OCI-LY7 (cell line): Measurements from ENCODE around the gene ATP2C2. TPM values are rescaled to one million over a fixed set of nuclear protein-coding genes. Genes with fewer than 3 reads are reported as not detected.

Source experiments
- BruUV-seq: library from RNA; stranded (reverse); fragments of 400-500 nt; replicated peaks from 2 replicates; lab custom pipeline; 2021; lab: Mats Ljungman, UMichigan
- CTCF ChIA-PET: fragments of 300-600 bp; sonication (Branson Sonifier 250); formaldehyde crosslinking; loops from one replicate; lab custom pipeline; 2022; ENCODE audit warnings: antibody characterized with exemption; ENCODE audit not compliant: unreplicated experiment; lab: Charles Lee
- POLR2A ChIA-PET: fragments of 300-600 bp; sonication (Branson Sonifier 250); formaldehyde crosslinking; loops from one replicate; lab custom pipeline; 2022; ENCODE audit warnings: antibody characterized with exemption; lab: Charles Lee
- DNase-seq: peaks from one replicate; pipeline ENCODE4 v3.0.0-alpha.2; 2015; ENCODE audit warnings: low spot score
- H2AFZ ChIP-seq: fragments of 200-600 bp; sonication (generic), shearing (Covaris generic); 2 replicates; pipeline ENCODE4 v1.6.1; 2014; ENCODE audit warnings: mild to moderate bottlenecking, antibody characterized with exemption, low read length, moderate library complexity
- H3K27ac ChIP-seq: fragments of 200-600 bp; sonication (generic); 2 replicates; pipeline ENCODE4 v1.5.1; 2014; ENCODE audit warnings: mixed run types, low read depth, mild to moderate bottlenecking, moderate library complexity, low read length, inconsistent platforms; ENCODE audit not compliant: poor library complexity, severe bottlenecking
- H3K36me3 ChIP-seq: fragments of 200-600 bp; sonication (generic); 2 replicates; pipeline ENCODE4 v1.6.1; 2014; ENCODE audit warnings: mild to moderate bottlenecking, antibody characterized with exemption, low read length, moderate library complexity, mixed read lengths; ENCODE audit not compliant: insufficient read depth
- H3K4me1 ChIP-seq: fragments of 200-600 bp; sonication (generic); 2 replicates; pipeline ENCODE4 v1.5.1; 2014; ENCODE audit warnings: mild to moderate bottlenecking, low read length; ENCODE audit not compliant: insufficient read depth, poor library complexity, severe bottlenecking
- H3K4me2 ChIP-seq: fragments of 200-600 bp; sonication (generic); 2 replicates; pipeline ENCODE4 v1.6.1; 2014; ENCODE audit warnings: mild to moderate bottlenecking, low read length
- H3K4me3 ChIP-seq: fragments of 200-600 bp; sonication (generic); 2 replicates; pipeline ENCODE4 v1.5.1; 2014; ENCODE audit warnings: mild to moderate bottlenecking, low read depth, low read length; ENCODE audit not compliant: poor library complexity, severe bottlenecking
- H3K79me2 ChIP-seq: fragments of 200-600 bp; sonication (generic); 2 replicates; pipeline ENCODE4 v1.6.1; 2016; ENCODE audit warnings: low read depth, mild to moderate bottlenecking, low read length, moderate library complexity, mixed read lengths; ENCODE audit not compliant: insufficient read depth
- H3K9me2 ChIP-seq: fragments of 200-600 bp; sonication (generic); 2 replicates; pipeline ENCODE4 v1.6.1; 2016; ENCODE audit warnings: mild to moderate bottlenecking, low read length, mixed read lengths; ENCODE audit not compliant: insufficient read depth
- H3K9me3 ChIP-seq: fragments of 200-600 bp; sonication (generic); 2 replicates; pipeline ENCODE4 v1.6.1; 2014; ENCODE audit warnings: mild to moderate bottlenecking, mixed run types, low read length, mixed read lengths
- H4K20me1 ChIP-seq: fragments of 200-600 bp; sonication (generic); 2 replicates; pipeline ENCODE4 v1.6.1; 2014; ENCODE audit warnings: mild to moderate bottlenecking, antibody characterized with exemption, low read length, moderate library complexity, mixed read lengths; ENCODE audit not compliant: insufficient read depth
- EZH2phosphoT487 ChIP-seq: fragments of 200-600 bp; sonication (generic); IDR thresholded peaks from 2 replicates; pipeline ENCODE4 v1.6.1; 2018; ENCODE audit warnings: low read depth, borderline replicate concordance, mild to moderate bottlenecking, mixed run types, antibody characterized with exemption, low read length, moderate library complexity, mixed read lengths
- intact Hi-C: fragments of 100-400 bp; cut with micrococcal nuclease; formaldehyde crosslinking; loops from one replicate; pipeline ENCODE4 v1.10.0; 2022; ENCODE audit not compliant: unreplicated experiment
- total RNA-seq, 2 experiments: library from RNA; depleted of rRNA in 1 of 2; stranded (reverse); fragments of >200 nt in 1 of 2; shearing (Covaris generic) in 1 of 2; gene quantifications; 2 replicates each; pipeline ENCODE4 v1.2.3, GENCODE V29; 2014 to 2022
- TF ChIP-seq, protein P1 (sequence below): fragments of 200-600 bp; sonication (generic); conservative IDR thresholded peaks from 2 replicates; pipeline ENCODE4 v1.5.1; 2014; ENCODE audit warnings: mild to moderate bottlenecking, antibody characterized with exemption, low read length, moderate library complexity, mixed read lengths

ATP2C2 gene
- total RNA-seq, 2 experiments from 2014 or later: 0.66 TPM; not detected in 1

DNA sequence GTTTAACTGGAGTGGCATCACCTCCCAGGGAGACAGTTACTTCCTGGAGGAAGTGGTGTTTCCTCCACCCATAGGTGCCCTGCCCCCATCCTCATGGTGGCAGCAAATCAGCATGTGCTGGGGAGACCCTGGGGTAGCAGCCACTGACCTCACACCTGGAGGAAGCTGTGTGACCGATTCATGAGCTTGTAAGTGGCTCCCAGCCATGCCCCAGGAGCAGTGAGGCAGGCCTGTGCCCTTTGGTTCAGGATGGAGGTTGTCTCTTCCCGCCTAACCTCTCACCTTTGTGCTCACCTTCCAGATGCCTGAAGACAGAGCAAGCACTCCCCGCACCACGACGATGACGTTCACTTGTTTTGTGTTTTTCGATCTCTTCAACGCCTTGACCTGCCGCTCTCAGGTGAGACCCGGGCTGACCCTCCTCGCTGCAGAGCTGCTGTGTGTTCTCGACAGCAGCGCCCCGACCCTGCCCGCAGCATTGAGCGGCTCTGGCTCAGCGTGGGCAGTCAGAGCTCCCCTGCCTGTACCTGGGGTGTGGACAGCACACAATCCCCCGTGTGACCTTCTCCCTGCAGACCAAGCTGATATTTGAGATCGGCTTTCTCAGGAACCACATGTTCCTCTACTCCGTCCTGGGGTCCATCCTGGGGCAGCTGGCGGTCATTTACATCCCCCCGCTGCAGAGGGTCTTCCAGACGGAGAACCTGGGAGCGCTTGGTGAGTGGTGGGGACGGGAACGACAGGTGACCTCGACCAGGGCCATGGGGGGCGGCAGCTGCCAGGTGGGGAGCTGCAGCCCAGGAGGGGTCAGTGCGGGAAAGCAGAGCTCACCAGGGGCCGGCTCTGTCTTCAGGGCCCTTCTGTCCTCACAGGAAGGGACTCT is 93.3 kb downstream of the ATP2C2 start:
- Histone ChIP-seq H3K36me3 (no peaks in the 10 kb centered on the region), H4K20me1 (no peaks in the 10 kb centered on the region), H3K4me3 (no peak overlapping the region), H3K27ac (no peak overlapping the region), H3K79me2 (no peaks in the 10 kb centered on the region), H3K9me3 (no peaks in the 10 kb centered on the region), H3K4me1 (no peaks in the 10 kb centered on the region), H3K4me2 (no peak overlapping the region), H2AFZ (no peak overlapping the region), H3K9me2 (no peaks in the 10 kb centered on the region)
- ChIA-PET POLR2A (no interaction called here), CTCF (interaction anchor here (0.6 kb wide), 1 partner anchor 36 kb away, joined by 3 read pairs; no protein-coding TSS in a partner anchor)
- intact Hi-C loops: no loop called here
- TF ChIP-seq, protein P1, sequence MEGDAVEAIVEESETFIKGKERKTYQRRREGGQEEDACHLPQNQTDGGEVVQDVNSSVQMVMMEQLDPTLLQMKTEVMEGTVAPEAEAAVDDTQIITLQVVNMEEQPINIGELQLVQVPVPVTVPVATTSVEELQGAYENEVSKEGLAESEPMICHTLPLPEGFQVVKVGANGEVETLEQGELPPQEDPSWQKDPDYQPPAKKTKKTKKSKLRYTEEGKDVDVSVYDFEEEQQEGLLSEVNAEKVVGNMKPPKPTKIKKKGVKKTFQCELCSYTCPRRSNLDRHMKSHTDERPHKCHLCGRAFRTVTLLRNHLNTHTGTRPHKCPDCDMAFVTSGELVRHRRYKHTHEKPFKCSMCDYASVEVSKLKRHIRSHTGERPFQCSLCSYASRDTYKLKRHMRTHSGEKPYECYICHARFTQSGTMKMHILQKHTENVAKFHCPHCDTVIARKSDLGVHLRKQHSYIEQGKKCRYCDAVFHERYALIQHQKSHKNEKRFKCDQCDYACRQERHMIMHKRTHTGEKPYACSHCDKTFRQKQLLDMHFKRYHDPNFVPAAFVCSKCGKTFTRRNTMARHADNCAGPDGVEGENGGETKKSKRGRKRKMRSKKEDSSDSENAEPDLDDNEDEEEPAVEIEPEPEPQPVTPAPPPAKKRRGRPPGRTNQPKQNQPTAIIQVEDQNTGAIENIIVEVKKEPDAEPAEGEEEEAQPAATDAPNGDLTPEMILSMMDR: no peak
- no peak for TF ChIP-seq EZH2phosphoT487
- BruUV-seq: no TSS peak
- peak; percentile 9 for DNase-seq

DNA sequence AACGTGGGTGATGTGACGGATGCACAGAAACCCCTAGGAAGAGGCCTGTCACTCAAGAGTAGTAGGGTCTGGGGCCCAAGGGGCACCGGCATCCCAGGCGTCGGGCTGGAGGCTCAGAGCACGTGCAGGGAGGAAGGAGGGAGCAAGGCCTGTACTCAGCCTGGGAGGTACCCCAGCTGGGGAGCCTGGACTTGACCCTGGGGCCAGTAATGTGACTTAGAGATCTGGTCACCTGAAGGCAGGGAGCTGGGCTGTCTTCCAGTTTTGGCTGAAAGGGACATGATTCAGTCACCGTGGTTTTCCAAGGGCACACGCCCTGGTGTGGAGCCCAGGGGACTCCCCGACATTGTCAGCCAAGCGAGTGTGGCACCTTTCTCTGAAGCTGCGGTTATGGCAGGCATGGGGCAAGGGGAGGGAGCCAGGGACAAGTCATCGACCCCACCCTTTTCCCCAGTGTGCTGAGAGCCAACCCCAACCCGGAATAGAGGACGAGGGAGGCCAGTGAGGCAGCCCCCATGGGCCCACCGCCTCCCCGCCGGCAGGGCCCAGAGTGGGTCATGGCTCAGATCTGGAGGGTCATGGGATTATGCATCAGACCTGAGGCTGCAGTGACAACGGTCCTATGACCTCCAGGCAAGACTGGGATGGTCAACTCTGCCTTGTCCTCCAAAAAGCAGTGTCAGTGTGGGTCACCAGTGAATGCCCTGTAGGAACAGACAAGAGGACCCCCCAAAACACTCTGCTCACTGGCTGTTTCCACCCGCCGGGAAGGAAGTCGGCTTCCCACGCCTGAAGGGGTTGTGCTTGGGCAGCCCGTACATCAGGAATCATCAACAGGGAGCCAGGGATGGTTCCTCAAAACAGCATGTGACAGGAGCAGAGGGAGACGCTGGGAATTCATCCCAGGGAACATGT is 94.2 kb downstream of the ATP2C2 start:
- Histone ChIP-seq H4K20me1 (no peaks in the 10 kb centered on the region), H3K79me2 (no peaks in the 10 kb centered on the region), H2AFZ (no peak overlapping the region), H3K4me2 (no peak overlapping the region), H3K27ac (no peak overlapping the region), H3K9me3 (0 out of 2 replicates have a peak, but pooled peaks cover 4% of the 10 kb centered on the region), H3K4me1 (no peaks in the 10 kb centered on the region), H3K9me2 (no peaks in the 10 kb centered on the region), H3K4me3 (no peak overlapping the region), H3K36me3 (no peaks in the 10 kb centered on the region)
- no peak for DNase-seq
- ChIA-PET CTCF (no interaction called here), POLR2A (no interaction called here)
- TF ChIP-seq, protein P1: no peak
- TF ChIP-seq EZH2phosphoT487: no peak
- intact Hi-C loops: no loop called here
- no TSS peak for BruUV-seq
